ENCODE data around the gene LTBP2. TPM values are rescaled to one million over a fixed set of nuclear protein-coding genes. Genes with fewer than 3 reads are reported as not detected.
"Not testable (repeated sequence)": the region's sequence is repeated elsewhere in the genome, so short reads cannot be mapped to it uniquely, and the experiment has no call there.

LTBP2 gene
- total RNA-seq, 2 donors from 2014 or later = 674 to 973 TPM

DNA sequence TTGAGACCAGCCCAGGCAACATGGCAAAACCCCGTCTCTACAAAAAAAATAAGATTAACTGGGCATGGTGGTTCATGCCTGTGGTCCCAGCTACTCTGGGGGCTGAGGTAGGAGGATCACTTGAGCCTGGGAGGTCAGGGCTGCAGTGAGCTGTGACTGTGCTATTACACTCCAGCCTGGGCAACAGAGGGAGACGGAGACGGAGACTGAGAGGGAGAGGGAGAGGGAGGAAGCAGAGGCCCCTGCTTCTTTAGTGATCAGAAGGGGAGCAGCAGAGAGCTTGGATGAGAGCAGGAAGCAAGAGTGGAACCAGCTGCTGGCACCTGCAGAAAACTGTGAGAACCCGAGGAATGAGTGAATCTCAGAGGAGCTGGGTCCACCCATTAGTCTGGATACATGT is 72.5 kb downstream of the LTBP2 start:
- ATAC-seq (ENCODE audit: insufficient number of reproducible peaks, low FRiP score, low read depth) = no peak
- no peaks in the 10 kb centered on the region for H3K27me3 ChIP-seq (replicated peaks; ENCODE audit: insufficient read depth)

DNA sequence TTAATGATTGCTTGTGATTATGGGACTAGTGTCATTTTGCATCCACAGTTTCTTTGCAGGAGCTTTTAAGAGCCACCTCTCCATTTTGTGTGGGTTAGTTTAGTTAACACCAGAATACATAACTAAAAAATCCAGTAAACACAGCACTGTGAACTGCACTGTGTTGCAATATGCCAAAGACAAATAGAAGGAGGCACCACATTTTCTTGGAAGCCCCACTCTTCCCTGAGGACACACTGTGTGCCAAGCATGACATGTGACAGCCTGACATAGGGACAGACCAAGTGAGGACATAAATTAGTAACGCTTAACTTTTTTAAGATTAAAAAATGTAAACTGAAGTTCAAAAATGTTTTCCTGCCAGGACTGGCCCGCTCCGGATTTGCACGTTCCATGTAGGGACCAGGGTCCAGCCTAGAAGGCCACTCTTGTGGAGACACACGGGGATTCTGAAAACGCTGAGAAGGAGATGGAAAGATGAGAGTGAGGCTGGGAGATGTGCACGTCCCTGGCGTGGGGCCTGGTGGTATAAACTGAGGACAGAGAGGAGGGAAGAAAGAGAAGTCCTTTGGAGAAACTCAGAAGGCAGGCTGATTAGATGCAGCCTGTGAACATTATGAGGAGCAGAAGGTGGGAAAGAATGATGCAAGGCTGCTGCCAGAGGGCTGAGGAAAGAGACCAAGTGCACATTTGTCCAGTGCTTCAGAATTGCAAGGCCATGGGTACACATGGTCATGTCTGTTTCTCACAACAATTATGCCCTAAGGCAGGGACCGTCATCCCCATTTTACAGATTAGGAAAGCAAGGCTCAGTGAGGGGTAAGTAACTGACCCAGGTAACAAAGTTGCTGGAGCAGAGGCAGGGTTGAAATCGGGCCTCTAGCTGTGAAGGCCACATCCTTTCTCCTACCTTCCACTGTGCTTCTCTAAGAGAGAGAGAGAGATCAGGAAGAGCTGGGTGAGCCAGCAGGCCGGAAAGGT is 73.3 kb downstream of the LTBP2 start:
- no peak for DNase-seq (ENCODE audit: low spot score)
- Histone ChIP-seq H3K9me3 (no peaks in the 10 kb centered on the region), H3K4me1 (ENCODE audit: control insufficient read depth in 1 of 2, low read depth in 2 of 2) (no peaks in the 10 kb centered on the region), H3K27ac (peak overlapping the region; percentile 43 to 47), H3K4me3 (no peak overlapping the region), H3K36me3 (peaks cover 60% of the 10 kb centered on the region), H3K27me3 (replicated peaks; ENCODE audit: insufficient read depth) (no peaks in the 10 kb centered on the region)
- no peak for ATAC-seq (ENCODE audit: insufficient number of reproducible peaks, low FRiP score, low read depth)
- TF ChIP-seq, protein P1, sequence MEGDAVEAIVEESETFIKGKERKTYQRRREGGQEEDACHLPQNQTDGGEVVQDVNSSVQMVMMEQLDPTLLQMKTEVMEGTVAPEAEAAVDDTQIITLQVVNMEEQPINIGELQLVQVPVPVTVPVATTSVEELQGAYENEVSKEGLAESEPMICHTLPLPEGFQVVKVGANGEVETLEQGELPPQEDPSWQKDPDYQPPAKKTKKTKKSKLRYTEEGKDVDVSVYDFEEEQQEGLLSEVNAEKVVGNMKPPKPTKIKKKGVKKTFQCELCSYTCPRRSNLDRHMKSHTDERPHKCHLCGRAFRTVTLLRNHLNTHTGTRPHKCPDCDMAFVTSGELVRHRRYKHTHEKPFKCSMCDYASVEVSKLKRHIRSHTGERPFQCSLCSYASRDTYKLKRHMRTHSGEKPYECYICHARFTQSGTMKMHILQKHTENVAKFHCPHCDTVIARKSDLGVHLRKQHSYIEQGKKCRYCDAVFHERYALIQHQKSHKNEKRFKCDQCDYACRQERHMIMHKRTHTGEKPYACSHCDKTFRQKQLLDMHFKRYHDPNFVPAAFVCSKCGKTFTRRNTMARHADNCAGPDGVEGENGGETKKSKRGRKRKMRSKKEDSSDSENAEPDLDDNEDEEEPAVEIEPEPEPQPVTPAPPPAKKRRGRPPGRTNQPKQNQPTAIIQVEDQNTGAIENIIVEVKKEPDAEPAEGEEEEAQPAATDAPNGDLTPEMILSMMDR (IDR thresholded peaks at IDR 0.05) = no peak

More for the DNA sequence above, 72.5 kb downstream of the LTBP2 start:
- H3K4me3 ChIP-seq = no peak overlapping the region
- peak overlapping the region; percentile 43 to 47 for H3K27ac ChIP-seq
- H3K36me3 ChIP-seq = peaks cover 60% of the 10 kb centered on the region
- DNase-seq (ENCODE audit: low spot score) = no peak
- no peaks in the 10 kb centered on the region for H3K4me1 ChIP-seq (ENCODE audit: control insufficient read depth in 1 of 2, low read depth in 2 of 2)
- H3K9me3 ChIP-seq = no peaks in the 10 kb centered on the region
- TF ChIP-seq, protein P1 (IDR thresholded peaks at IDR 0.05) = no peak

- ATAC-seq (ENCODE audit: insufficient number of reproducible peaks, low FRiP score, low read depth); H3K4me3 ChIP-seq; H3K4me1 ChIP-seq (ENCODE audit: control insufficient read depth in 1 of 2, low read depth in 2 of 2); DNase-seq (ENCODE audit: low spot score); H3K27me3 ChIP-seq (replicated peaks; ENCODE audit: insufficient read depth); H3K9me3 ChIP-seq: not testable (repeated sequence)
- peak overlapping the region in 1 of 2 donors; percentile 21 for H3K27ac ChIP-seq
- peaks cover 77% of the 10 kb centered on the region for H3K36me3 ChIP-seq
These were observed 75.7 kb downstream of the LTBP2 start for GRCh38 chr14:74536336-74536735.

DNA sequence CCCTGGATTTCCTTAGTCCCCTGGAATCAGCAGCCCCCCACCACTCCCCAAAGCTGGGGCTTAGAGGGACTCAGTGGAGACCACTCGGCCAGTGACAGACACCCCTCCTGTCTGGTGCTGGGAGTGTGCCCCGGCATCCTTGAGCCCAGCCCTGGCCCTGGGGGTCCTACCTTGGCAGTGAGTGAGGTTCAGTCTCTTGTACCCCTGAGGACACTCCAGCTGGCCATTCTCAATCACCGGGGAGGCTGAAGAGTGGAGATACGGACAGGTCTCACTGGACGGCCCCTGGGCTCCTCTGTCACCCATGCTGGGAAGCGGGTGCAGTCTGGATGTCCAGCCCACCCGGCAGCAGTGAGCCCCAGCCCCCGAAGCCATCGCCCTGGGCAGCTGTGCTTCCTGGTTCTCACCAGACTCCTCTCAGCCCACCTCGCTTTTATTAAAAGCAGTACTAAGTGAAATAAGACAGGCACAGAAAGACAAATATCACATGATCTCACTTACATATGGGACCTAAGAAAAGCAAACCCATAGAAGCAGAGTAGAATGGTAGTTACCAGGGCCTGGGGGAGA is 76.2 kb downstream of the LTBP2 start:
- ATAC-seq (ENCODE audit: insufficient number of reproducible peaks, low FRiP score, low read depth) (no peak), DNase-seq (ENCODE audit: low spot score) (no peak)
- TF ChIP-seq, protein P1 (IDR thresholded peaks at IDR 0.05) = no peak
- Histone ChIP-seq H3K27ac (peak overlapping the region in 1 of 2 donors; percentile 21), H3K27me3 (replicated peaks; ENCODE audit: insufficient read depth) (no peaks in the 10 kb centered on the region), H3K36me3 (peaks cover 79% of the 10 kb centered on the region), H3K4me1 (ENCODE audit: control insufficient read depth in 1 of 2, low read depth in 2 of 2) (no peaks in the 10 kb centered on the region), H3K9me3 (no peaks in the 10 kb centered on the region), H3K4me3 (no peak overlapping the region)

DNA sequence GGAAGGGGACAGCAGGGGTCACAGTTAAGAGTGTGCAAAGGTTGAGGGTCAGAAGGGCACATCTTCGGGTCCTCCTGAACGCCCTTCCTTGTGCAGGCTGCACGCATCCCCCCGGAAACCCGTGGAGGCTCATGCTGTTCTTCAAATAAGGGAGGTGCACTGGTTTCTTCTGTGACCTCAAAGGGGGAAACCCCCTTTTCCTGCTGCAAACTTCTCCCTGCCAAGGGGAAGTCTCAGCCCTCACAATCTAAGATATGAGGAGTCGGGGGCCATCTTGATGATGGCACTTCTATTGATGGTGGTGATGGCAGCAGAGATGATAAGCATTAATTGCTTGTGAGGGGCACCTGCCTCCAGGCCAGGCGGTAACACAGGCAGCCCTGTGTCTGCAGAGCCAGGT is 78.5 kb downstream of the LTBP2 start:
- TF ChIP-seq, protein P1 (IDR thresholded peaks at IDR 0.05) = no peak
- no peaks in the 10 kb centered on the region for H3K27me3 ChIP-seq (replicated peaks; ENCODE audit: insufficient read depth)
- DNase-seq (ENCODE audit: low spot score) = no peak
- no peak overlapping the region for H3K27ac ChIP-seq
- H3K9me3 ChIP-seq = no peaks in the 10 kb centered on the region
- no peaks in the 10 kb centered on the region for H3K4me1 ChIP-seq (ENCODE audit: control insufficient read depth in 1 of 2, low read depth in 2 of 2)
- H3K36me3 ChIP-seq = peaks cover 77% of the 10 kb centered on the region
- H3K4me3 ChIP-seq = no peak overlapping the region
- ATAC-seq (ENCODE audit: insufficient number of reproducible peaks, low FRiP score, low read depth) = no peak
